GM15510 (cell line): ENCODE data around the gene POLR1A.

Experiments
- POLR2A ChIP-seq: IDR thresholded peaks from 3 replicates; pipeline ENCODE4 v1.6.1; 2011; ENCODE audit warnings: borderline replicate concordance; ENCODE audit not compliant: insufficient read length; ENCODE audit errors: extremely low read depth

The POLR1A gene

DNA sequence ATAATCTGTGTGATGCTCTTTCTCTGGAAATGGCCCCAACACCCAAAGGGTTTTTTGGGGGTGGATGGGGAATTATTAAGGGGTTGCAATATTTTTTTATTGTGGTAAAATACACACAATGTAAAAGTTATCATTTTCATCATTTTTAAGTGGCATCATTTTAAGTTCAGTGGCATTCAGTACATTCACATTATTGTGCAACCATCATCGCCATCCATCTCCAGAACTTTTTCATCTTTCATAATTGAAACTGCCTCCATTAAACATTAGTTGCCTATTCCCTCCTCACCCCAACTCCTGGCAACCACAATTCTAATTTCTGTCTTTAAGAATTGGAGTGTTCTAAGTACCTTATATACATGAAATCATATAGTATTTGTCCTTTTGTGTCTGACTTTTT, 90.0 kb downstream of the POLR1A start:
- TF ChIP-seq POLR2A = no peak

DNA sequence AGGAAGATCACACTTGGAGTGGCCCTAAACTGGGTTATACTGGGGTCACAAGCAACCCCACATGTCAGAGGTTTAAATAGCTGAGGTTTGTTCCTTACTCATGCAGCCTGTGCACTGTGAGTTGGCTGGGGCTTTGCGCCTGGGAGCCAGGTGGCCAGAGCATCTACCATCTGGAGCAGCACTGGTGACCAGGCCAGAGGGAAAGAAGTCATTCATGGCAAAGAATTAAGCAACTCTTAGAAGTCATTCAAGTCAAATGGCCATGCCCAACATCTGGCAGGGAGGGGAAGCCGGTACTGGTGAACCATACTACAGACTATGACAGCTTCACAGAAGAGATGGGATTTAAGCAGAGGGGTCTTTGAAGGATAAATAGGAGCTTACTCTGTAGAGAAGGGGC, 90.7 kb downstream of the POLR1A start:
- TF ChIP-seq POLR2A = no peak

DNA sequence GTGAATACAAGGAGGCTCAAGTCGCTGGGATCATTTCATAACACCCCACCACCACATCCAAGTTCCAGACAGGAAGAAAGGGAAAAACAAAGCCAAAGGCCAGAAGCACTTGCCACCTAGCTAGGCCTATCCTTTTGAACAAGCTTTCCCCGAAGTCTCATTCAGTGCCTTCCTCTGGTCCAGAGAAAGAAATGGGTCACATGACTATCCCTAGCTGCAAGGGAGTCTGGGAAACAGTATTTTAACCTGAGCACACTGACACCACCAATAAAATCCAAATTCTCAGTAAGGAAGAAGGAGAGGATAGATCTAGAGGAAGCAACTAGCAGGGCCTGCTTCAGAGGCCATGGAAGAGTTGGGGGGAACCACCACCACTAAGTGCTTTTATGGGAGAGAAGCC, 91.2 kb downstream of the POLR1A start:
- TF ChIP-seq POLR2A = no peak

DNA sequence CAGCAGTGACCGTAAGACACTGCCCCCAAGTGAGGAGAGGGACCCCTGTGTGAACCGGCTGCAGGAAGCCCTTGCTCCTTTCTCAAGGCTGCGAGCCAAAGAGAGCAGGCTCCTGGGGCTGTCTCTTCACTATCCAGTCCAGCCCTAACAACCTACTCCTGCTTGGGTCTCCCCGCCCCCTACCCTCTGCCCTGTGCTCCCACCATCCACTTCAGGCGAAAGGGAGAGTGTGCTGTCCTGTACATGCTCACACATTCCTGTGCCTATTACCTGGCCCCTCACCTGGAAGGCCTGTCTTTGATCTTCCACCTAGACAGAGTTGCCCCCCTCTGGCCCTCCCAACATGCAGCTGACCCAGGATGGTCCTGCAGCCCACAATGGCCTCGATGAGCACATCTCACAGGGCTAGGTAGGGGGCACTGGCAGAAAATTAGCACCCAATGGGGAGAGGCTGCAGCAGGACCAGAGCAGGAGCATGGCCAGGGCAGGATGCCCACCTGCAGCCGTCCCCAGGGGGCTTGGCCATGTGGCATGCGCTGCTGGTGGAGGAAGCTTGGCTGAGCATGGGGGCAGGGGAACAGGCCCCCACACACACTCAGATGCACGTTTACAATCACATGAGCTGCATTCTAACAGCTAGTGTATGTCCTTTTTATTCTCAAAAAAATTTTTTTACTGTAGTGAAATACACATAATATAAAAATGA, 93.5 kb downstream of the POLR1A start:
- no peak for TF ChIP-seq POLR2A

DNA sequence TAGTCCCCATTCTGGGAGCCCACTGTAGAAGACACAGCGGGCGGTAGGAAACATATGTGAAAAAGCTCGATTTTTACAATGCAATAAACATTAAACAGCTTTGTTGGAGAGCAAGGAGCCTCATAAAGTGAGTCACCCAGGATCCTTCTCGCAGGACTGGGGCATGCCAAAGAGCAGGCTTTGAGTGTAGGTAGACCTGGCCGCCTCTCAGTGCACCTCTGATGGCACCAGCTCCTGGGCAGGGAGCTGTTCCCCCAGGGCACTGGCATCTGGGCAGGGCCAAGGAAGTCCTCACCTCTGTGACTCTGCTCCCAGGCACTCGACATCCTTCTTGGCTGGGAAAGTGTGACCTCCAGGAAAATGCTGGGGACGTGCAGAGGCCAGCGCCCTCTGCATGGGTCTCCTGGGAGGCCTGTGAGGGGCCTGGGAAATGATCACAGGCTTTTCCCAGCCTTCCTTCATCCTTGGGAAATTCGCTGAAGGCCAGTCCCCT, 94.2 kb downstream of the POLR1A start:
- TF ChIP-seq POLR2A = no peak

DNA sequence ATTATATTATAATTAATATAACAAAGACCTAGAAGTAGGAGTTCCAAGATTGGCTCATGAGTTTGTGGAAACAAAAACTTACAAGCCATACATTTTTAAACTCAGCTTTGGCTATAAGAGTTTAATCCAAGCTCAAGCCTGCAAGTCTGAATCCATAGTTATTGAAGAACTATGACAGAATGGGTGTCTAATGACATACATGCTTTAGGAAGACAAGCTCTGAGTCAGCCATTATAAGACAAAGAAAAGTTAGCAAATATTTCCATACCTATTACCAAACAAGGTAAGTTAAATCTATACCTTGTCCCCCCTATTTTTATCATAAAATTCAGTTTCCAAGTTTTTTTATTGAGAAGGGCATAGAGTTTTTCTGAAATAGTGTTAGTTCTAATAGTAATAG, 95.6 kb downstream of the POLR1A start:
- no peak for TF ChIP-seq POLR2A

DNA sequence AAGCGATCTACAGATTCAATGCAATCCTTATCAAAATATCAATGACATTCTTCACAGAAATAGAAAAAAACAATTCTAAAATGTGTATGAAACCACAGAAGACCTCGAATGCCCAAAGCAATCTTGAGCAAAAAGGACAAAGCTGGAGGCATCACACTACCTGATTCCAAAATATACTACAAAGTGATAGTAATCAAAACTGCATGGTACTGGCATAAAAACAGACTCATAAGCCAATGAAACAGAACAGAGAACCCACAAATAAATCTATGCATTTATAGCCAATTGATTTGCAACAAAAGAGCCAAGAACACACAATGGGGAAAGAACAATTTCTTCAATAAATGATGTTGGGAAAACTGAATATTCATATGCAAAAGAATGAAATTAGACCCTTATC, 99.2 kb downstream of the POLR1A start:
- TF ChIP-seq POLR2A = no peak

DNA sequence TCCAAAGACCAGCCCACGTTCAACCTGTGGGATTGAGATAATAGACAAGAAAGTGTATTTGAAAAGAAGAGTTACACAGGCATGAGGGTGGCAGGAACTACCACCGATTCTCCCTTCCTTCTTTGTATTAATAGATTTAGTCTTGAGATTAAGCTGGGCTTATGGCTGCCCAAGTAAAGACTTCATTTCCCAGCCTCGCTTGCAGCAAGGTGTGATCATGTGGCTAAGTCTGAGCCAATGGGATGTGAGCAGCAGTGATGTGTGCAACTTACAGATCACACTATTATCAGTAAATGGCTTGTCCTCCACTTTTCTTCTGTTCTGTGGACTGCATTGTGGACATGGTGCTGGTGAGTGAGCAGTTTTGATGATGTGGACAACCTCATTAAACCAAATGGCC, 101.7 kb downstream of the POLR1A start:
- TF ChIP-seq POLR2A = no peak

DNA sequence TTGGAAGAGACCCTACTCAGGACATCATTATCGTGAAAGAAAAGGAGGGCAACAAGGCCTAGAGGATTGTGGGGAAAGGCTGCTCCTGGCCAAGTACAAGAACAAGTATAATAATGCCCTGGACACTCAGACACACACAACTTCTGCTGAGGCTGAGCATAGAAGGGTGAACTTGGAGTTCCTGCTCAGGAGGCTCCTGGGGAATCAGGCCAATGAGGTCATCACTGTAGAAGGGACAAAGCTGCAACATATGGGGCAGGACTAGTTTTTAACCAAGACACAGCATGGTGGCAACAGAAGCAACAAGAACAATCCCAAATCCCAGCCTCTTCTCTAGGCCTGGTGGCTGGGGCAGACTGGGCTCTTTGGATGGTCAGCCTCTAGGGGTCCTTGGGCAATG, 102.6 kb downstream of the POLR1A start:
- no peak for TF ChIP-seq POLR2A

DNA sequence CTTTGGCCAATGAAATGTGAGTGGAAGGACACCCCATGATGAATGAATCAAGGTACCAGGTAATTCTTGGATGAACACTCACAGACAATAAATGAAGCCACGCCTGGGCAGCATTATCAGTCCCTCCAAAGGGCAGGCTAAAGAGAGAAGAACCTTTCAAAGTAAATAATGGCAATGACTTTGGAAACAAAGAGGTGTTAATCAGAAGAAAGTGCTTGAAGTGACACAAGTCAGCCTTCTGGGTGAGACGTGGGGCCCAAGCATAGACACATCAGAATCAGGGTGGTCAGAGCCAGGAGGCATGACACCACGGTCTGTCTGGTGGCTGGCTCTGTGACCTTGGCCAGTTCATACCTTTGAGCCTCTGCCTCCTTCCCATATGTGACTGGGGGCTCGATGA, 103.3 kb downstream of the POLR1A start:
- no peak for TF ChIP-seq POLR2A

DNA sequence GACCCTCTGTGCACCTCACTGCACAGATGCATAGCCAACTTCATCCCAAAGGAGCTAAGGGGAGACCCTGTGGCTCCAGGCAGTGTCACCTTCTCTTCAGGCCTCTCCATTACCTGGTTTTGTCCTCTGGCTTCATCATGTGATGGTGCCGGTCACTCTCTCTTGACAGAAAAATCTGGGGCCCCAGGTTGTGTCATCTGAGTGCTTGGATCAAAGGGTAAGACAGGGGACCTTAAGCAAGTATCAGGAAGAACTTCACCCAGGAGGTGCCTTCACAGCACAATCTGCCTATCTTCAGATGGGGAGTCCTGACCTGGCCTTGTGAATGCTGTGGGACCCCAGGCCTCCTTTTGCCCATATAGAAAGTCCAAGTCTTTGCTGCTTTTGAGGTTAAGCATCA, 104.4 kb downstream of the POLR1A start:
- no peak for TF ChIP-seq POLR2A

DNA sequence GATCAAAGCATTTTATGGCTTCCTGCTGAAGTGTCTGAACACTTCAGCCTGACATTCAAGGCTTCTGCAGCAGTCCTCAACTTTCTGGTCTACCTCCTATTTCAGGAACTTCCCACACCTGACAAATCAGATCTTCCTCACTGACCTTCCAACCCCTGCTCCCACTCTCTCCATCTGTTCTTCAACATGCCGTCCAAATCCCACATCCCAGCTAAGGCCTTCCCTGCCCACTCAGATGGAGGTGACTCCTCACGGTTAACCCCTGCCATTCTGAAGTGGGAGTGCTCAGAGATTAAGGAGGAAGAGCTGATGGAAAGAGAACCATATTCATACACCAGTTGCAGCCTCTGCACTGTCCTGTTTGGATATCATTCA, 104.8 kb downstream of the POLR1A start:
- no peak for TF ChIP-seq POLR2A

DNA sequence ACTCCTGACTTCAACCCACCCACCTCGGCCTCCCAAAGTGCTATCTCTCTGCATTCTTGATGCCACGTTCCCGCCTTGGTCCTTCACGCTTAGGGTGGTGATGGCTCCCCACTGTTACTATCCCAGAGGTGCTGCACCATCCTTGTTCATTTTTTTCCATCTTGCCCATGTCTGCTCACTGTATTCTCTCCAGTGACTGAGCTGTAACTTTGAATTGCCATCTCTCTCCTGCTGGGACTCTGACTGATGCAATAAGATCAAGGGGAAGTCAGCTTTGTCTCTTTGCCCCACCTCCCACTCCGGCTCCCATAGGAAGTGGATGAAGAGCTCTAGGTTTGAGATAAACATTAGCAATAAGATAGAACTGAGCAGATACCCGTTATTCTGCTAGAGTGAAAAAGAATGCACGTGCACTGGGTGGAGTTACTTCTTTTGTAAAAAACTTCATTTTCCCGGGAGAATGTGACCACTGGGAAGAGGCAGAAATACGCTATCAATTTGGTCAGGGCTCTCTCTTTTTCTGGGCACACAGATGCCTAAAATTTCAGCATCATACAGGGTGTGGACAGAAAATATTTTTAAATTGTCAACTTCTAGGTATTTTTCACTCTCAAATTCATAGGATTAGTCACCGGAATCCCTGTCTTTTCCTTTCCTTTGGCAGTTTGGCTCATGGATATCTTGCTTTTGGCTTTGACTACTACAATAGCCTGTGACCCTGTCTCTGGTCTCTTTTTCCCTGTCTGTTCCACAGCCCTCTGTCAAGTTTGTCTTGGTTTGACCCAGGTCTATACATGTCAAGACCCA, 105.4 kb downstream of the POLR1A start:
- no peak for TF ChIP-seq POLR2A

DNA sequence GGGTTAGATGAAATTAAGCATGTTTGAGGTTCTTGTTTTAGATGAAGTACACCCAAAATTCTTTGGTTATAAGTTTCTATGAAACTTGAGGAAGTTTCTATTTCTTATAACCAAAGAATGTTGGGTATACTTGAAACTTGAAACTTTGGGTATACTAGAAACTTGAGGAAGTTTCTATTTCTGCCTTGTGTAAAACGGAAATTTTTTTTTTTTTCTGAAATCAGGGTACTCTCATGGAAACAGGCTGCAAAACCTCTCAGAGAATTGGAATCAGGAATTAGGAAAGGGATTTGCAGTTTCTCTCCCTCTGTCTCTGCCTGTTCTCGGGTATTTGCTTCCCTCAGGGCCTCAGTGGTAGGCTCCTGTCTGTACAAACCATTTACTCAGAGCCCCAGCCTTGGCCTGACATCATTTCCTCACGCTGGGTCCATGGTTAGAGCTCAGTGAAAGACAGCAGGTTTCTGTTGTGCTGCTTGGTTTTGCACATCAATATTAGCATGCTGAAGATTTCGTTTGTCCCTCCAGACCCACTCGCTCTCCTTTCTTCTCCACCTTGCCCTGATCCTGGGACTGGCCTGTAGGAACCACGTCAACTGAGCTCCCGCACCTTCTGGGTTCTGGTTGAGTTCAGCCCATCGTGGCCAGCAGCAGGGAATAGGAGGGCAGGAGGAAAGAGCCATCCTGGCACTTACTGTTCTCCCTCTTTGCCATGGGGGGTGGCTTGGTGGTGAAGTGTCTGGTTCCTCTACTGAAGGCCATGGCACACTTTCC, 106.4 kb downstream of the POLR1A start:
- peak; percentile 22 for TF ChIP-seq POLR2A
